Psoas muscle (tissue), 8 donors: Measurements from ENCODE around the gene FOXO1. TPM values are rescaled to one million over a fixed set of nuclear protein-coding genes. Genes with fewer than 3 reads are reported as not detected.

Experiments used
- ATAC-seq, 4 donors: fragments of 200-7000 bp; cut with Tn5 transposase; one replicate each; pipeline ENCODE4 v1.9.1; 2020; ENCODE audit warnings: moderate library complexity in 3 of 4, mild to moderate bottlenecking in 2 of 4
- DNase-seq, 2 donors: peaks; one replicate each; pipeline ENCODE4 v3.0.0-alpha.2; 2020
- H3K27ac ChIP-seq: fragments of 200-600 bp; one replicate; pipeline ENCODE4 v1.8.0; 2022
- H3K27me3 ChIP-seq, 3 donors: fragments of 200-600 bp in 1 of 3; one replicate each; pipeline versions ENCODE4 v1.6.1 to v1.8.0; 2013 to 2022; ENCODE audit warnings: low read length in 2 of 3, mild to moderate bottlenecking in 2 of 3, moderate library complexity in 1 of 3; ENCODE audit not compliant: insufficient read depth in 3 of 3
- H3K36me3 ChIP-seq, 2 donors: fragments of 200-600 bp in 1 of 2; one replicate each; pipeline versions ENCODE4 v1.6.1 to v1.8.0; 2013 to 2022; ENCODE audit warnings: low read depth in 1 of 2, mild to moderate bottlenecking in 1 of 2, moderate library complexity in 1 of 2; ENCODE audit not compliant: insufficient read depth in 1 of 2
- H3K4me1 ChIP-seq: fragments of 200-600 bp; one replicate; pipeline ENCODE4 v1.8.0; 2022
- H3K4me3 ChIP-seq: fragments of 200-600 bp; one replicate; pipeline ENCODE4 v1.8.0; 2022; ENCODE audit warnings: mild to moderate bottlenecking
- H3K9me3 ChIP-seq: fragments of 200-600 bp; one replicate; pipeline ENCODE4 v1.8.0; 2022
- CTCF ChIP-seq: fragments of 200-600 bp; IDR thresholded peaks from one replicate; pipeline ENCODE4 v1.8.0; 2022; ENCODE audit warnings: antibody characterized with exemption
- WGBS, 3 donors: extraction: QIAGEN DNeasy Blood & Tissue Kit; methylation state at CpG; one replicate each; pipeline versions ENCODE4 v1.1.6 to v1.1.7; 2013; 5-methylcytosine and 5-hydroxymethylcytosine counted together
- intact Hi-C, 2 donors: fragments of 100-400 bp; cut with DNase I; formaldehyde crosslinking; loops; one replicate each; pipeline versions ENCODE4 v1.11.0 to v1.14.2; 2022
- polyA plus RNA-seq, 3 donors: library from polyadenylated mRNA; stranded (reverse); fragments of 200-250 nt; gene quantifications; one replicate each; pipeline ENCODE4 v1.2.3, GENCODE V29; 2013
- total RNA-seq, 4 donors: library from RNA; stranded (reverse); fragmentation: NEBNext Ultra II Directional in 2 of 4; extraction: Animal tissue kit (Norgen Biotek cat#: 25700) in 2 of 4; gene quantifications; one replicate each; pipeline versions ENCODE4 v1.2.1 to v1.2.4, GENCODE V29; 2021 to 2023
- donor health status: healthy with polysubstance abuse.
- donor health status: DM: no; HTN: no; CAD: no; lungs with moderate emphysema.
- donor health status: Bipolar disorder and iron deficiency.
- donor health status: healthy.
- donor health status: DM: yes; HTN: yes; CAD: no.
- donor health status: DM: no; HTN: no; CAD: no.
- donor health status: DM: no; HTN: no; CAD: no.
- donor health status: DM: yes; HTN: yes; CAD: no.

FOXO1 gene
- total and polyA plus RNA-seq, 7 donors: 23.8 to 160 (median 68.3) TPM

GRCh38 chr13:40648040-40648439 is 18.4 kb downstream of the FOXO1 start:
- 47 to 70% (median 62%) methylated on average over 2 of the region's 2 CpGs for WGBS, 3 donors
- ATAC-seq (no peak), DNase-seq (no peak)
- no peaks in the 10 kb centered on the region for H3K27me3 ChIP-seq
- H3K36me3 ChIP-seq: no peaks in the 10 kb centered on the region
- TF ChIP-seq CTCF: no peak
- intact Hi-C loops: no loop called here
- H3K4me1 ChIP-seq: peaks cover 63% of the 10 kb centered on the region
- H3K4me3 ChIP-seq: no peak overlapping the region
- H3K27ac ChIP-seq: peak overlapping the region; percentile 77
- H3K9me3 ChIP-seq: no peaks in the 10 kb centered on the region

- Histone ChIP-seq H3K36me3 (no peaks in the 10 kb centered on the region), H3K27me3 (no peaks in the 10 kb centered on the region), H3K4me1 (peaks cover 74% of the 10 kb centered on the region), H3K4me3 (peak overlapping the region; percentile 14), H3K9me3 (no peaks in the 10 kb centered on the region), H3K27ac (peak overlapping the region; percentile 77)
- TF ChIP-seq CTCF: no peak
- intact Hi-C loops: no loop called here
- WGBS, 3 donors: 32 to 46% (median 39%) methylated on average over 3 of the region's 3 CpGs
- DNase-seq (no peak), ATAC-seq (peak; percentile 73 to 86 (median 80))
These were observed 21.4 kb downstream of the FOXO1 start for GRCh38 chr13:40644838-40645604.

- 36 to 66% (median 43%) methylated on average over 11 of the region's 11 CpGs for WGBS, 3 donors
- peak in 1 of 2 donors; percentile 63 for DNase-seq
- Histone ChIP-seq H3K4me1 (peaks cover 74% of the 10 kb centered on the region), H3K27me3 (no peaks in the 10 kb centered on the region), H3K9me3 (no peaks in the 10 kb centered on the region), H3K4me3 (no peak overlapping the region), H3K27ac (peak overlapping the region; percentile 59), H3K36me3 (no peaks in the 10 kb centered on the region)
- TF ChIP-seq CTCF: no peak
- peak in 2 of 4 donors; percentile 20 to 25 for ATAC-seq
- intact Hi-C loops: no loop called here
These were observed 25.5 kb downstream of the FOXO1 start for GRCh38 chr13:40640845-40641458.

GRCh38 chr13:40640202-40640601 is 26.2 kb downstream of the FOXO1 start:
- Histone ChIP-seq H3K27ac (peak overlapping the region; percentile 59), H3K4me3 (no peak overlapping the region), H3K27me3 (no peaks in the 10 kb centered on the region), H3K9me3 (no peaks in the 10 kb centered on the region), H3K36me3 (no peaks in the 10 kb centered on the region), H3K4me1 (peaks cover 75% of the 10 kb centered on the region)
- DNase-seq (no peak), ATAC-seq (peak in 3 of 4 donors; percentile 14 to 25 (median 23))
- 56 to 67% (median 62%) methylated on average over 6 of the region's 6 CpGs for WGBS, 3 donors
- no peak for TF ChIP-seq CTCF
- intact Hi-C loops: no loop called here
